GM18502 (cell line): ENCODE results near the gene TSPYL1.
"Not testable (repeated sequence)": the region's sequence is repeated elsewhere in the genome, so short reads cannot be mapped to it uniquely, and the experiment has no call there.

Source experiments
- ATAC-seq: cut with Tn5 transposase; IDR thresholded peaks from one replicate; pipeline ENCODE4 v1.9.1; 2021; ENCODE audit warnings: mild to moderate bottlenecking; ENCODE audit not compliant: unreplicated experiment, poor library complexity

Gene TSPYL1

GRCh38 chr6:116298973-116299372 lies 19.2 kb upstream of the TSPYL1 start:
- no peak for ATAC-seq

DNA sequence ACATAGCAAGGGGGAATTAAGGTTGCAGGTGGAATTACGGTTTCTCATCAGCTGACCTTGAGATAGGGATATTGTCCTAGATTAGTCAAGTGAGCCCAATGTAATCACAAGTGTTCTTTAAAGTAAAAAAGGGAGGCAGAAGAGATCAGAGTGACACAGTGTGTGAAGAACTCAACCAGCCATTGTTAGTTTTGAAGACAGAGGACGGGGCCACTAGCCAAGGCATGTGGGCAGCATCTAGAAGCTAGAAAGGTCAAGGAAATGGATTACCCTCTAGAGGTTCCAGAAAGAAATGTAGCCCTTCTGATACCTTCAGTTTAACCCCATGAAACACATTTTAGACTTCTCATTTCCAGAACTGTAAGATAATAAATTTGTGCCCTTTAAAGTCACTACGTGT lies 18.5 kb upstream of the TSPYL1 start:
- no peak for ATAC-seq

GRCh38 chr6:116292553-116292952 lies 12.8 kb upstream of the TSPYL1 start:
- no peak for ATAC-seq

DNA sequence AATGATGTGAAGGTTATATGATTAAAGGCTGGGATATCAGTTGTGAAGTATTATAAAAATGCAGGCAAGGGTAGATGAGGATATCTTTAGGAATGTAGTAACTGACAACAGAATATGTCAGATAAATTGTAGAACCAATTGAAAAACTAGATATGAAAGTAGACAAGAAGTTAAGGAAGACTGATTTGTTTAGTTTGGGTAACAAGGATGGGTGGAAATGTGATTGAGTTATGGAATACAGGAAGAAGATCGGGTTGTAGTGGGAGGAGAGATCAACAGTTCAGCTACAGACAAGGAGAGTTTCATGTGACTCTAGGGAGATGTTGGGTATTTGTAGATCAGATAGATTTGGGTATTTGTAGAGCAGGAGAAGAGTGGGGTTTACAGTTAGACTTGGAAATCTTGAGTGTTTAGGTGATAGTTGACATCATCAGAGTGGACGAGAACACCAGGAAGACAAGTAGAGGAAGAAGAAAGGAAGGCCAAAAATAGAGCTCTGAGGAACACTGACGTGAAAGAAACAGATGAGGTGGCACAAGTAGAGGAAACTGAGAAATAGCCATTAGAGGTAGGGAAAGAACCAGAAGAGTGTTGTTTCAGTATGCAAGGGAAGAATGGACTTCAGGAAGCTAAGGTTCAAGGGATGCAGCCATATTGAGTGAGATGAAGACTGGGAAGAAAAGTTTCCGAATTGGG lies 12.1 kb upstream of the TSPYL1 start:
- ATAC-seq: no peak

DNA sequence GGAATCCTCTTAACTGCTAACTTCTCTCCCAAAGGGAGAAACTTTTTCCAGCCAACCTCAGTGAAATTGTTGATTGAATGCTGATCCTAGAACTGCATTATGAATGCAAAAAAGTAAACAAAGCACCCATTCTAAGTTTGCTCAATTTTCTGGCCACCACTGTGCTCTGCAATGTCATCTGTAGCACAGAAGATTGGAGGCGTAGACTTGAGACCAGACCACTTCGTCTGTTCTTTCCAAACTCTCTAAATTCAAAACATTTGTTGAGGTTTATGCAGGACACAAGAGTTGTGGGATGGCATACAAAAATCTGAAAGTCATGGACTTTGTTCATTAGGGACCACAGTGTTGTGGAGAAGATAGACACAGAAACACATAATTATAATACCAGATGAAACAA lies 11.1 kb upstream of the TSPYL1 start:
- ATAC-seq: no peak

GRCh38 chr6:116289876-116290275 lies 10.1 kb upstream of the TSPYL1 start:
- ATAC-seq: no peak

- peak; percentile 83 for ATAC-seq
Measured at GRCh38 chr6:116287689-116288282, 8.1 kb upstream of the TSPYL1 start.

GRCh38 chr6:116286773-116287358 lies 7.1 kb upstream of the TSPYL1 start:
- ATAC-seq: no peak

- ATAC-seq: not testable (repeated sequence)
Measured at GRCh38 chr6:116284984-116285383, 5.3 kb upstream of the TSPYL1 start.

DNA sequence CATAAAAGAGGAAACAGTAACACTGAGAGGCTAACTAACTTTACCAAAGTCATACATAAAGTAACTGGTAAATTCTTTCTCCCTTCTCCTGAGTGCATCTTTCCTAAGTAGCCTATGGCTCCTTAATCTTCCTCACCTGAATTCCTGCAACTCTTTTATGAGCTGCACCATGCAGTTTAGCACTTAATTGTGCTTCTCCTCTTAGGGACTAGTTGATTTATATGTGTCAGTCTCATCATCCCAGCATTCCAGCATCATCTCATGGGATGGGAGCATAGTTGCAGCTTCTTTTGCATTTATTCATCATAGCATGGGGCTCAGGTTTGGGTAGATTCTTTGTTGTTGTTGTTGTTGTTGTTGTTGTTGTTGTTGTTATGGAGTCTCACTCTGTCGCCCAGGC lies 3.5 kb upstream of the TSPYL1 start:
- ATAC-seq: no peak

- no peak for ATAC-seq
Measured at GRCh38 chr6:116282698-116283097, 3.0 kb upstream of the TSPYL1 start.

DNA sequence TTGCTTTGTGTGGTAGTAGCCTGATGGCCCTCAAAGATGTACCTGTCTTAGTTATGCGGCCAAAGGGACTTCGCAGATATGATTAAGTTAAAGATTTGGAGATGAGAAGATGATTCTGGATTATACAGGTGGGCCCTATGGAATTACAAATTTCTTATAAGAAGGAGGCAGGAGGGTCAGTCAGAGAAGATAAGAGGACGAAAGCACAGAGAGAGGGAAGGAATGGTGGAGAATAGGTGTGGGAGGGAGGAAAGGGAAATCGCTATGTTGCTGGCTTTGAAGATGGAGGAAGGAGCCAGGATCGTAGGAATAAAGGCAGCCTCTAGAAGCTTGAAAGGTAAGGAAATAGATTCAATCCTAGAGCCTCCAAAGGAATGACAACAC lies 1.2 kb upstream of the TSPYL1 start:
- no peak for ATAC-seq

DNA sequence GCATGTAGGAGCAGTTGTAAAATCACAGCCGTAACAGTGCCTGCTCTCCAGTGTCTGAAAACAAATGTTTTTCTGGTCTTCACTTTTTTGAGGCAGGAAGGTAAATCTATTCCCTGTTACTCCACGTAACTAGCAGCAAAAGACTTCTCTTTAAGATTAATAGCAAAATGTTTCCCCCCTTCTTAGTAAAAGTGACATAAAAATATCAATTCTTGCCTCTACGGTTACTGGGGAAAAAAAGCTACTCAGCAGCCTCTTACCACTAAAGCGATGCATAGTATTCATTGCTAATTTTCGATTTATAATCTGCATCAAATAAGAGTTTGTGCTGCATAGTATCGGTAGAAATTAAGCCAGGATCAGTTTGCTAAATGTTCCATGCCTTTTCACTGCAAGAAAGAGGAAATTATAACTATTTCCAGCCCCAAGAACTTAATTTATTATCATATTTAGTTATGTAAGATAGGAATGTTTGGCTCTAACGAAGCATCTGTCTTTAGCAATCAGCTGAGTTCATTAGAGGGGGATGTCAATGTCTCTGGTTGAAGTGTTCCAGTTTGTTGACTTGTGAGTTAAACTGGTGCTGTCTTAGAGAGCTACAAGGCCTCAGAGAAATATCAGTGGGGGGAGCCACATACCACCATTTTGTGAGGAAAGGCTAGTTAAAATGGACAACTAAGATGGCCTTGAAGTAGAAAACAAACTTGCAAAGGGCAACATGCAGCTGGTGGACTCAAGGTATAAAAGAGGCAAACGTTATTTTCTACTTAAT lies 617 bp upstream of the TSPYL1 start:
- ATAC-seq: no peak

DNA sequence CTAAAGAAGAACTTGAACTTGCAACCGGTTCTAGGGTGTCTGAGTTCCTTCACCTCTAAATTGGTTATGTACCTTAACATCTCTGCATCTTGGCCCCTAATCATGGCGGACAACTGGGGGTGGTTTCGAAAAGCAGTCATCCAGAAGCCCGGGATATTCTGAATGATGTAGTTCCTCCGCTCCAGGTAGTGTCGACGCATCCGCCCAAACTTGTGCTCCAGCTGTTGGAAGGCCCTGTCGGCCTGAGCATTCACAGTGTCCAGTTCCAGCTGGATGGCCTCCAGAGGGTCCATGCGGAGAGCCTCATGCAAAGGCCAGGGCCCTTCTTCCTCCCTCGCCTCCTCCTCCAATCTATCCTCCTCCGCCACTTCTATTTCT lies 887 bp downstream of the TSPYL1 start:
- ATAC-seq: peak; percentile 1

- ATAC-seq: no peak
Measured at GRCh38 chr6:116278481-116278829, 1.3 kb downstream of the TSPYL1 start.

GRCh38 chr6:116277124-116277523 lies 2.6 kb downstream of the TSPYL1 start:
- ATAC-seq: no peak

GRCh38 chr6:116271149-116271708 lies 8.5 kb downstream of the TSPYL1 start:
- ATAC-seq: no peak

- peak; percentile 92 for ATAC-seq
Measured at GRCh38 chr6:116268589-116269293, 11.0 kb downstream of the TSPYL1 start.

DNA sequence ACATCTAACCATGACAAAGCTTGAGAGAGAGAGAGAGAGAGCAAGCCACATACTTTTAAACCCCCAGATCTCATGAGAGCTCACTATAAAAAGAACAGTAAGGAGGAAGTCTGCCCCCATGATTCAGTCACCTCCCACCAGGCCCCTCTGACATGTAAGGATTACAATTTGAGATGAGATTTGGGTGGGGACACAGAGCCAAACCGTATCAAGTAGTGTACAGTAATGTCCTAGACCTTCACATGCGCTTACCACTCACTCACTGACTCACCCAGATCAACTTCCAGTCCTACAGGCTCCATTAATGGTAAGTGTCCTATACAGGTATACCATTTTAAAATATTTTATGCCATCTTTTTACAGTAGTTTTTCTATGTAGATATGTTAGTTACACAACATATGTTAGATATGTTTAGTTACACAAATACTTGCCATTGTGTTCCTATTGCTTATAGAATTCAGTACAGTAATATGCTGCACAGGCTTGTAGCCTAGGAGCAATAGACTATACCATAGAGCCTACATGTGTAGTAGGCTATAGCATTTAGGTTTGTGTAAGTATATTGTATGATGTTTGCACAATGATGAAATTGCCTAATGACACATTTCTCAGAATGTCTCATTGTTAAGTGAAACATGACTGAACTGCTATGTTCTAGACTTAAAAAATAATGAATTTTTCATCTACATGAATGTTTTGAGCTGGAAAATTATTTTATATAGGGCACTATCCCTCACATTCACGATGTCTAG lies 11.7 kb downstream of the TSPYL1 start:
- ATAC-seq: peak; percentile 18

DNA sequence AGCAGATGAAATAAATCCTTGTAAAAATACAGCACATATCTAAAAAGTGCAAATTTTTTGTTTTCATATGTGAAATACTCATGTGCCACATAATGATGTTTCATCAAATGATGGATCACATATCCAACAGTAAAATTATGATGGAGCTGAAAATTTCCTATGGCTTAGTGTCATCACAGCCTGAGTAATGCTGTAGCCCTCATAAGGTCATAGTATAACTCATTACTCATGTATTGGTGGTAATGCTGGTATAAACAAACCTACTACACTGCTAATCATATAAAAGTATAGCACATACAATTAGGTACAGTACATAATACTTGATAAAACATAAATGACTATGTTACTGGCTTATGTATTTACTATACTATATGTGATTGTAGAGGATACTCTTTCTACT lies 12.9 kb downstream of the TSPYL1 start:
- ATAC-seq: no peak
